Epithelial cell of alveolus of lung (primary cell): Measurements from ENCODE around the gene ANKRD42. TPM values are rescaled to one million over a fixed set of nuclear protein-coding genes. Genes with fewer than 3 reads are reported as not detected.

ENCODE experiments used
- total RNA-seq: library from RNA; depleted of rRNA; stranded (reverse); fragments of >200 nt; gene quantifications from 2 replicates; pipeline ENCODE4 v1.2.1, GENCODE V29; 2015

The ANKRD42 gene
- 6.6 and 7.9 TPM in 2 replicates for total RNA-seq

DNA sequence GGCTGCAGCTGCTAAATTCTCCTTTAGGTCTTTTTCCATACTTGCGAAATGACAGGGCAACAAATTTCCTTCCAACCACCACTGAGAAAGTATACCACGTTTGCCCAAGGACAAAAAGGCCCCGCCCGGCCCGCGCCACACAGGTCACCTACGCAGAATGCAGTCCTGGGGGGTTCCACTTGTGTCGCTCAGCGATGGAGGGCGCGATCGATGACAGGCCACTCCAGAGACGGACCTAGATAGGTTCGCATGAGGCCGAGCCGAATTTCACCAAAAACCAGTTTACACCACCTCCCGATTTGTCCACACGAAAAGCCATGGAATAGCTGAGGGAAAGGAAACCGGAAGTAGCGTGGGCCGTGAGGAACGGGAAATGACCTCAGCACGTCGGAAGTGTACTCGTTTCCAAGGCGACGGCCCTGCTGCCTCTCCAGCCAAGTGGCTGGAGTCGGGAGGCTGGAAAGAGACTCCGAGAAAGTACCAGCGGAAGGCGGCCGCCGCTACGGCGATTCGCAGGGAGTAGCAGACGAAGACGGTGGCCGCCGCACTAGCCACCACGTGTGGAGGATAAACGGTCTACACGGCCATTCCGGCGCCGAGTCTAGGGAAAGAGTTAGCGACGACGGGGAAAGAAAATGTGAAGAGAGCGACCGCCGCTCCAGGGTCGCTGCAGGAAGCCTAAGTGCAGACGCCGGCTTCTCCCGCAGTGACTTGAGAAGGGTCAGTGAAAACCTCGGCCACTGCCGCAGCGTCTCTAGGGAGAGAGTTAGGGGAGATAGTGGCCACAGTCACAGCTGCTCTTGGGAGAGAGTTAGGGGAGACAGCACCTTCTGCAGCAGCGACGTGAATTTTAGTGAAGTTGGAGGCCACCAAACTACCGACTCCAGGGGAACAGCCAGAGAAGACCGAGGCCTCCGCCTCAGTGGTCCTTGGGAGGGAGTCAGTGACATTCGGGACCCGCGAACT, at the start of gene ANKRD42:
TSS of gene ANKRD42 (plus strand) at position 398 of the 966 bp plus-strand sequence. CDS start 959 bp downstream, outside the sequence.

DNA sequence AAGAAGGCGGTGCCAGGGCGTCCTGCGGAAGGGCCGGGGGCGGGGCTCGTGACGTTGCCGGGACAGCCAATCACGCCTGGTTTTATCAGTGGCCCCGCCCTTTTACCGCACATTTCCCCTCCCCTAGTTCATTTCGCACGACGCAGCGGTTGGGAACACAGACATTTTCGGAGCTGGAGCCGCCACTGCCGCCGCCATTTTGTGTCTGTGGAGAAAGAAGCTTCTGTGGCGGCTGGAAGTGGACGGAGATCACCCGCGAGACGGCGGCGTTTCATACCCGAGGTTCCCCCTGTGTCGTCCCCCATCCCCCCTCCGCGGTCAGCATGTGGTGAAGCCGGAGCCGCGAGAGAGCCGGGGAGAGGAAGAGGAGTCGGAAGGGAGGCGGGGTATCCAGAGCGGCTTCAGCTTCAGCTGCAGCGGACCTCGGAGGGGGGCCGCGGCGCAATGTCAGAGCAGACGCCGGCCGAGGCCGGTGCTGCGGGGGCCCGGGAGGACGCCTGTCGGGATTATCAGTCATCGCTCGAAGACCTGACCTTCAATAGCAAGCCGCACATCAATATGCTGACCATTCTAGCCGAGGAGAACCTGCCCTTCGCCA, 36.4 kb upstream of the ANKRD42 start, which contains the start of gene PCF11:
TSS of gene PCF11 (plus strand) at position 136 of the 598 bp plus-strand sequence. CDS start at position 445, 309 bp downstream.

DNA sequence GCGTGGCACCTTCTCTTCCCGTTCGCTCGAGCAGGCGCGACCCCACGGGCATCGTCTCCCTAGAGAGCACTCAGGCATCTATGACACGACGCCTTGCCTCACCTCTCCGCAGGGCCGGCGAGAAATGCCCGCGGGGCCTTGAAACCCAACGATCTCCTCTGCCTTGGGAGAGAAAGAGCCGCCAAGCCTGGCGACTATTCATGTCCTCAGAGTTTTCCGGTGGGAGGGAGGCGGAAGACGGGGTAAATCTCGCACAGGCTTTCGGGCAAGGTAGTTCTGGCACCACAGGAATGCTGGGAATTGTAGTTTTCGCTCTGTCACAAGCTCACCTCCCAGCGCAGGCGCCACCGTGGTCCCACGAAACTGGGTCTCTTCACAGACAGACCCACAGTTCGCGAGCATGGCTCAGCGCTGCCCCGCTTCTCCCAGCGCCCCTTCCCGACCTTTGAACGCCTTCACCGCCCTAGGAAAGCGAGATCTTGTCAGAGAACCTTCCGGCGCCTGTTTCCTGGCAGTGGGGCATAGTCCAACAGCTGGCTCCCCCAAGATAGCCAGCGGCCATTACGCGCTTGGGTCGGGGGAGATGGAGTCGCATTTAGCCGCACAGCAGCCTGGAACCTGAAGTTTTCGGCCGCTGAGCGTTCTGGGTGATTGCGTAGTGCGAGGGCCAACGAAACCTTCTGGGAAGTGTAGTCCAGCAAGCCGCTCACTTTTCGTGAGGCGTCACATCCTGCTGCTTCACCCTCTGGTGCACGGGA, 92.4 kb downstream of the ANKRD42 start, which contains the start of gene CCDC90B:
TSS of gene CCDC90B (minus strand) at position 597 of the 758 bp plus-strand sequence. CDS start at position 202, 395 bp downstream.

Other genes with a start within 250 kb of the ANKRD42 start
- gene RAB30, start 121.8 kb upstream of the ANKRD42 start, total RNA-seq = 4.9 and 11.5 TPM in 2 replicates
- 12.9 and 39.1 TPM in 2 replicates for gene PCF11, start 36.6 kb upstream of the ANKRD42 start, total RNA-seq
- gene CCDC90B, start 92.7 kb downstream of the ANKRD42 start, total RNA-seq = 30.9 and 53.0 TPM in 2 replicates